Mucosa of rectum (tissue), 2 donors: ENCODE data around the gene PFKM.
"Not testable (repeated sequence)": the region's sequence is repeated elsewhere in the genome, so short reads cannot be mapped to it uniquely, and the experiment has no call there.

Experiments
- H3K27ac ChIP-seq, 2 donors: one replicate each; pipeline ENCODE4 v1.7.0; 2013; ENCODE audit warnings: inconsistent platforms in 2 of 2, low read depth in 2 of 2, low read length in 2 of 2
- H3K27me3 ChIP-seq, 2 donors: one replicate each; pipeline ENCODE4 v1.7.0; 2013; ENCODE audit warnings: low read length in 2 of 2; ENCODE audit not compliant: control insufficient read depth in 2 of 2, insufficient read depth in 2 of 2
- H3K36me3 ChIP-seq, 2 donors: one replicate each; pipeline ENCODE4 v1.7.0; 2013; ENCODE audit warnings: low read length in 2 of 2; ENCODE audit not compliant: control insufficient read depth in 2 of 2, insufficient read depth in 2 of 2
- H3K4me1 ChIP-seq, 2 donors: one replicate each; pipeline ENCODE4 v1.7.0; 2013; ENCODE audit warnings: low read length in 2 of 2, mild to moderate bottlenecking in 1 of 2; ENCODE audit not compliant: control insufficient read depth in 2 of 2, insufficient read depth in 2 of 2
- H3K4me3 ChIP-seq, 2 donors: one replicate each; pipeline ENCODE4 v1.7.0; 2013; ENCODE audit warnings: low read length in 2 of 2
- H3K9ac ChIP-seq, 2 donors: one replicate each; pipeline ENCODE4 v1.7.0; 2013; ENCODE audit warnings: low read length in 2 of 2, low read depth in 1 of 2, mild to moderate bottlenecking in 1 of 2
- H3K9me3 ChIP-seq, 2 donors: one replicate each; pipeline ENCODE4 v1.7.0; 2013; ENCODE audit warnings: low read length in 2 of 2; ENCODE audit not compliant: control insufficient read depth in 2 of 2
- donor health status: healthy.
- donor health status: Normal muscosa, but diverticular disease.

Gene PFKM

GRCh38 chr12:48109424-48109823 is 9.7 kb upstream of the PFKM start:
- H3K9me3 ChIP-seq = no peaks in the 10 kb centered on the region
- H3K27ac ChIP-seq = no peak overlapping the region
- no peaks in the 10 kb centered on the region for H3K27me3 ChIP-seq
- no peak overlapping the region for H3K9ac ChIP-seq
- H3K36me3 ChIP-seq = no peaks in the 10 kb centered on the region
- peaks cover 9 to 14% of the 10 kb centered on the region in 2 donors for H3K4me1 ChIP-seq
- H3K4me3 ChIP-seq = no peak overlapping the region

GRCh38 chr12:48110691-48111311 is 8.4 kb upstream of the PFKM start:
- H3K27ac ChIP-seq = no peak overlapping the region
- H3K4me3 ChIP-seq = no peak overlapping the region
- no peaks in the 10 kb centered on the region for H3K36me3 ChIP-seq
- no peak overlapping the region for H3K9ac ChIP-seq
- H3K27me3 ChIP-seq = no peaks in the 10 kb centered on the region
- H3K9me3 ChIP-seq = no peaks in the 10 kb centered on the region
- H3K4me1 ChIP-seq = peaks cover 5 to 10% of the 10 kb centered on the region in 2 donors

GRCh38 chr12:48111312-48111693 is 7.9 kb upstream of the PFKM start:
- not testable (repeated sequence) for H3K9me3 ChIP-seq, H3K36me3 ChIP-seq, H3K27ac ChIP-seq, H3K4me1 ChIP-seq, H3K4me3 ChIP-seq, H3K9ac ChIP-seq, H3K27me3 ChIP-seq

GRCh38 chr12:48115957-48116356 is 3.2 kb upstream of the PFKM start:
- peaks cover 2 to 5% of the 10 kb centered on the region in 2 donors for H3K4me1 ChIP-seq
- no peak overlapping the region for H3K27ac ChIP-seq
- H3K9me3 ChIP-seq = no peaks in the 10 kb centered on the region
- no peak overlapping the region for H3K9ac ChIP-seq
- H3K27me3 ChIP-seq = no peaks in the 10 kb centered on the region
- H3K36me3 ChIP-seq = no peaks in the 10 kb centered on the region
- no peak overlapping the region for H3K4me3 ChIP-seq

- H3K27ac ChIP-seq = no peak overlapping the region
- H3K36me3 ChIP-seq = peaks cover 0 to 7% of the 10 kb centered on the region in 2 donors
- no peaks in the 10 kb centered on the region for H3K9me3 ChIP-seq
- H3K4me3 ChIP-seq = peak overlapping the region; percentile 72 to 89
- H3K4me1 ChIP-seq = peaks cover 2 to 8% of the 10 kb centered on the region in 2 donors
- H3K27me3 ChIP-seq = no peaks in the 10 kb centered on the region
- peak overlapping the region in 1 of 2 donors; percentile 3 for H3K9ac ChIP-seq
These were observed 786 bp upstream of the PFKM start for GRCh38 chr12:48118284-48118871.

GRCh38 chr12:48119834-48120195 is 651 bp downstream of the PFKM start:
- Histone ChIP-seq H3K4me1 (peaks cover 2 to 8% of the 10 kb centered on the region in 2 donors), H3K27me3 (no peaks in the 10 kb centered on the region), H3K9me3 (no peaks in the 10 kb centered on the region), H3K27ac (no peak overlapping the region), H3K36me3 (peaks cover 0 to 9% of the 10 kb centered on the region in 2 donors), H3K4me3 (peak overlapping the region; percentile 72 to 89), H3K9ac (peak overlapping the region; percentile 25 to 48)

- Histone ChIP-seq H3K9me3 (no peaks in the 10 kb centered on the region), H3K27ac (no peak overlapping the region), H3K4me3 (no peak overlapping the region), H3K27me3 (no peaks in the 10 kb centered on the region), H3K36me3 (peaks cover 0 to 9% of the 10 kb centered on the region in 2 donors), H3K4me1 (peaks cover 2 to 8% of the 10 kb centered on the region in 2 donors), H3K9ac (no peak overlapping the region)
These were observed 2.4 kb downstream of the PFKM start for GRCh38 chr12:48121522-48121921.

GRCh38 chr12:48122065-48122834 is 3.1 kb downstream of the PFKM start:
- H3K4me3 ChIP-seq = no peak overlapping the region

GRCh38 chr12:48123169-48123568 is 4.0 kb downstream of the PFKM start:
- no peaks in the 10 kb centered on the region for H3K9me3 ChIP-seq
- no peaks in the 10 kb centered on the region for H3K27me3 ChIP-seq
- peaks cover 0 to 12% of the 10 kb centered on the region in 2 donors for H3K36me3 ChIP-seq
- no peak overlapping the region for H3K27ac ChIP-seq
- no peak overlapping the region for H3K4me3 ChIP-seq
- no peak overlapping the region for H3K9ac ChIP-seq
- peaks cover 2 to 8% of the 10 kb centered on the region in 2 donors for H3K4me1 ChIP-seq

More at GRCh38 chr12:48122065-48122834, 3.1 kb downstream of the PFKM start:
- no peaks in the 10 kb centered on the region for H3K27me3 ChIP-seq
- no peaks in the 10 kb centered on the region for H3K9me3 ChIP-seq
- H3K4me1 ChIP-seq = peaks cover 2 to 8% of the 10 kb centered on the region in 2 donors
- no peak overlapping the region for H3K9ac ChIP-seq
- H3K36me3 ChIP-seq = peaks cover 0 to 9% of the 10 kb centered on the region in 2 donors
- H3K27ac ChIP-seq = no peak overlapping the region

- H3K27me3 ChIP-seq, H3K9me3 ChIP-seq, H3K27ac ChIP-seq, H3K4me1 ChIP-seq, H3K4me3 ChIP-seq, H3K9ac ChIP-seq: not testable (repeated sequence)
- H3K36me3 ChIP-seq = peaks cover 8 to 13% of the 10 kb centered on the region in 2 donors
These were observed 6.4 kb downstream of the PFKM start for GRCh38 chr12:48125542-48125941.
